ENCODE data around the gene INSM1.

- TF ChIP-seq ZNF274 (IDR thresholded peaks at IDR 0.05; ENCODE audit: low read depth, low read length) (no peak), SUZ12 (IDR thresholded peaks at IDR 0.05; ENCODE audit: extremely low read depth, insufficient read depth, insufficient read length) (no peak), YY1 (IDR thresholded peaks at IDR 0.05; ENCODE audit: insufficient read depth, insufficient read length) (no peak)
Observed at GRCh38 chr20:20401991-20402390, 34.1 kb downstream of the INSM1 start.

Data from NT2/D1 (cell line).